PC-9 (cell line): ENCODE measurements around the gene CBLN3.

Source experiments
- CTCF ChIP-seq: fragments of 200-600 bp; sonication (generic); conservative IDR thresholded peaks from 2 replicates; pipeline ENCODE4 v1.6.1; 2017; ENCODE audit warnings: mixed run types, antibody characterized with exemption, mild to moderate bottlenecking, moderate library complexity
- EZH2 ChIP-seq: fragments of 200-600 bp; sonication (generic); IDR thresholded peaks from 2 replicates; pipeline ENCODE4 v1.8.0; 2017; ENCODE audit warnings: antibody characterized with exemption, low read depth

DNA sequence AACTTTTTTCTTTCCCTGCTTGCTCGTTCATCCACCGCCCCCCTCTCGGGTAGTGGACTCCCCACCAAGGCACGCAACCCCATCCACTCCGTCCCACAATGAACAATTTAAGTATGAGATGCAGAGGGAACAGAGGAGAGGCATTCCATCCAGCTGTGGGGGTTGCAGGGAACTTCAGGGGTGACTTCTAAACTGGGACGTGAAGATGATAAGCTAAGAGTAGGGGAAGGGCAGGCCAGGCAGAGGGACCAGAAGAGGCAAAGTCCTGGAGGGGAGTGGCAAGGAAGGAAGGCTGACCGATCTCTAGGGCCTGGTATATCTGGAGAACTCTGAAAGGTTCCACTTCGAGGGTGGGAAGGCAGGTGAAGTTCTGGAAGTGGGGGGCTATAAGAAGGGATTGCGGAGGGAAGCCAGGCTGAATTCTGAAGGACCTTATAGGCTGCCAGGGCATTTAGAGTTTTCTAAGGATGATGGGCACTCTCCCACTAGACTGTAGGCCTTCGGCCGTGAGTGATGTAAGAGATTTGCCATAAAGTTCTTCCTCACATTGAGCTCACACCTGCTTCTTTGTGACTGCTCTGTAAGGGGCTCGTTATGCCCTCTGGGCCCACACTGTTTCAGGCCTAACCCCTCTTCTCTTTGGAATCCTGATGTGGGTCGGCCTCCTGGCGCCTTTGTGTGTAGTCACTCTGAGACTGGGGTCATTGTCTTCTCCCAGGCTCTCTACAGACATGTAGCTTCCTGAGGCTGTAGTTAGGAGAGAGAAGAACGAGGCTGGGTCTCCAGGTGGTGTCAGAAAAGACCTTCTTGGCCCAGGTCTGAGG lies 49.3 kb downstream of the CBLN3 start:
- TF ChIP-seq CTCF: no peak
- TF ChIP-seq EZH2: no peak
